ENCODE results near the gene GPR22.
A peak's percentile ranks its signal among the peaks of the same experiment; 100 is the strongest.

GPR22 gene, protein sequence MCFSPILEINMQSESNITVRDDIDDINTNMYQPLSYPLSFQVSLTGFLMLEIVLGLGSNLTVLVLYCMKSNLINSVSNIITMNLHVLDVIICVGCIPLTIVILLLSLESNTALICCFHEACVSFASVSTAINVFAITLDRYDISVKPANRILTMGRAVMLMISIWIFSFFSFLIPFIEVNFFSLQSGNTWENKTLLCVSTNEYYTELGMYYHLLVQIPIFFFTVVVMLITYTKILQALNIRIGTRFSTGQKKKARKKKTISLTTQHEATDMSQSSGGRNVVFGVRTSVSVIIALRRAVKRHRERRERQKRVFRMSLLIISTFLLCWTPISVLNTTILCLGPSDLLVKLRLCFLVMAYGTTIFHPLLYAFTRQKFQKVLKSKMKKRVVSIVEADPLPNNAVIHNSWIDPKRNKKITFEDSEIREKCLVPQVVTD

GRCh38 chr7:107469929-107470328 lies at the start of gene GPR22:
GPR22 (plus strand) TSS chr7:107470057; CDS start chr7:107474061, 4,004 bp downstream.
- no peak for DNase-seq (ENCODE audit: low read depth in 3 of 3)

DNA sequence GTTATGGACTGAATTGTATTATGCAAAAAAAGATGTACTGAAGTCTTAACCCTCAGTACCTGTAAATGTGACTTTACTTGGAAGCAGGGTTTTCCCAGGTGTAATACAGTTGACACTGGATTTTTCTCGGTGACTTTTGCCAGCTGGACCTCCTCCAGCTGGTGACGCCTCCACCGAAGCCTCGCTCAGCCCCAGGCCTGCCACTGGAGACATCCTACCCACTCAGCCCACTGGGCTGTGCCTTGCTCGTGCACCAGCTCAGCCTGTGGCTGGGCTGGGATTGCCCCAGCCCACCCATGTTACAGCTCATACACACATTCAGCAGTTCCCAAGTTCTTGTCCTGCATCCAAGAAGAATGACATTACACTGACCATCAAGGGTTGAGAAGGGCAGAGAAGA lies 42.4 kb upstream of the GPR22 start:
- no peak for DNase-seq (ENCODE audit: low read depth in 3 of 3)

DNA sequence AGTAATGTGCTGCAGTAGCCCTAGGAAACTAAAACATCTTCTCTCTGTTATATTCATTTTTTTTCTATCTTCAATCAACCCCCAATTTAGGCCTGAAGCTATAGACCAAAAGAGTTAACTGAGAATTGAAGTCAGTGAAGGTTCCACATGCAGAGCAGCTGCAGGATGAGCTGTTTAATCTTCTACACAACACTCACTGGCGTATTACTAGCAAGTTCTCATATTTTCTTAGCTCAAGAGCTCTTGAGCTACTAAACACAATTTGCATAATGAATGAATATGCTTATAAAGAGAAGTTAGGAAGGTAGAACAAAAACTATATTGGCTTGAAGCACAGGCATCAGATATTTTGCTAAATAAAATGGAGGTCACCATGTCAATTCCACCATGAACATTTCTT lies 41.2 kb upstream of the GPR22 start:
- DNase-seq (ENCODE audit: low read depth in 3 of 3): no peak

- DNase-seq (ENCODE audit: low read depth in 3 of 3): no peak
Observed at GRCh38 chr7:107430057-107430456, 39.8 kb upstream of the GPR22 start.

GRCh38 chr7:107432261-107432660 lies 37.6 kb upstream of the GPR22 start:
- no peak for DNase-seq (ENCODE audit: low read depth in 3 of 3)

DNA sequence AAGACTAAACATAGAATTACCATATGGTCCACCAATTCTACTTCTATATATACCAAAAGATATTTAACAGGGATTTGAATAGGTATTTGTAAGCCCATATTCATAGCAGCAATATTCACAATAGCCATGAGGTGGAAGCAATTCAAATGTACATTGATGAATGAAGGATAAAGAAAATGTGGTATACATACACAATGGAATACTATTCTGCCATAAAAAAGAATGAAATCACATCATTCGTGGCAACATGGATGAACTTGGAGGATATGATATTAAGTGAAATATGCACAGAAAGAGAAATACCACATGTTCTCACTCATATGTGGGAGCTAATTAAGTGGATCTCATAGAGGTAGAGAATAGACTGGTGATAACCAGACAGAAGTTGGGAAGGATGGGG lies 34.1 kb upstream of the GPR22 start:
- DNase-seq (ENCODE audit: low read depth in 3 of 3): no peak

- DNase-seq (ENCODE audit: low read depth in 3 of 3): no peak
Observed at GRCh38 chr7:107439025-107439424, 30.8 kb upstream of the GPR22 start.

DNA sequence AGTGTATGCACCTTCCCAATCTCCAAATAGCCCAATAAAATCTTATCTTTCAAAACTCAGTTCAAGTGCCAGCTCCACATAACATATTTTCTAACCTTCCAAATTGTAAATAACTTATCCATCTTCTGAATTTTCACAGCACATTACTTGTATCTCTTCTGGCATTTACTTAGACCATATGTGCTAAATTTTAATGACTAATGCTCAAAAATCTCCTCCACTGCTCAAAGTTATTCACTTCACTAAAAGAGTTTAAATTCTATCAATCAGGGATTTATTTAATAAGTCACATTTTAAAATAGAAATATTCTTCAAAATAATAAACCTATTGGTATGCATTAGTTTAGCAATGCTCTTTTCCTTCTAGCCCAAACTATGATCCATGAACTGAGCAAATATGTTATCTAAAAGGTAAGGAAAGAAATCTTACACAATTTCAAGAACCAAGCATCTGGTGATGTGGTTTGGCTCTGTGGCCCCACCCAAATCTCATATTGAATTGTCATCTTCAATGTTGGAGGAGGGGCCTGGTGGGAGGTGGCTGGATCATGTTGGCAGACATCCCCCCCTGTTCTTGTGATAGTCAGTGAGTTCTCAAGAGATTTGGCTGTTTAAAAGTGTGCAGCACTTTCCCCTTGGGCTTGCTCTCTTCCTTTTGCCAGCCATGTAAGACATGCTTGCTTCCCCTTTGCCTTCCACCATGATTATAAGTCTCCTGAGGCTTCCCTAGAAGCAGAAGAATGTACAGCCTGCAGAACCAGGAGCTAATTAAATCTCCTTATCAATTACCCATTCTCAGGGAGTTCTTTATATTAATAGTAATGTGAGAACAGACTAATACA lies 28.1 kb upstream of the GPR22 start:
- DNase-seq (ENCODE audit: low read depth in 3 of 3): no peak

DNA sequence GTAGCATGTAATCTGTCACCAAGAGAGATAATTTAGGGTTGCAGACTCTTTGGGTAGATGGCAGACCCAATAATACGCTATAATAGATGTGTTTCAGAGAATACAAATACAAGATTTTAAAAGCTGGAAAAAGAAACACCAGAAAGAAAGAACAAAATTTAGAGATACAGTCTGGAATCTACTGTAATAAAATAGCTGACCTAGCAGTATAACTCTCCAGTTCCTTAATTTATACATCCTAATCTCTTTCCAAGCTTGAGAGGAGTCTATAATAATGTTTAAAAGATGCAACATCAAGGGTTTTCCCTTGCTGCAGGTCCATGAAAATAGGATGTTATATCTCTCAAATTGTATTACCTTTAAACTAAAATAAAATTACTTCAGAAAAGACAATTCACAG lies 27.2 kb upstream of the GPR22 start:
- no peak for DNase-seq (ENCODE audit: low read depth in 3 of 3)

GRCh38 chr7:107446531-107446930 lies 23.3 kb upstream of the GPR22 start:
- DNase-seq (ENCODE audit: low read depth in 3 of 3): peak in 1 of 3 donors; percentile 14

- DNase-seq (ENCODE audit: low read depth in 3 of 3): no peak
Observed at GRCh38 chr7:107446988-107447387, 22.9 kb upstream of the GPR22 start.

DNA sequence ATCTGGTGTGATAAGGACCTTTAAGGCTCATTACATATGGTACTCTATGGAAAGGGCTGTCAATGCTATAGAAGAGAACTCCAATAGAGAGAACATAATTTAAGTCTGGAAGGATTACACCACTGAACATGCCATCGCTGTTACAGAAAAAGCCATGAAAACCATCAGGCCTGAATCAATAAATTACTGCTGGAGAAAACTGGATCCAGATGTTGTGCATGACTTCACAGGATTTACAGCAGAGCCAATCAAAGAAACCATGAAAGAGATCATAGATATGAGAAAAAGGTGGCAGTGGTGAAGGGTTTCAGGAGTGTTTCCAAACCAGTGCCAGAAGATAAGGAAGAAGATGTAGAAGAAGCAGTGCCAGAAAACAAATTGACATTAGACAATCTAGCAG lies 18.9 kb upstream of the GPR22 start:
- no peak for DNase-seq (ENCODE audit: low read depth in 3 of 3)

GRCh38 chr7:107453388-107453787 lies 16.5 kb upstream of the GPR22 start:
- DNase-seq (ENCODE audit: low read depth in 3 of 3): no peak

DNA sequence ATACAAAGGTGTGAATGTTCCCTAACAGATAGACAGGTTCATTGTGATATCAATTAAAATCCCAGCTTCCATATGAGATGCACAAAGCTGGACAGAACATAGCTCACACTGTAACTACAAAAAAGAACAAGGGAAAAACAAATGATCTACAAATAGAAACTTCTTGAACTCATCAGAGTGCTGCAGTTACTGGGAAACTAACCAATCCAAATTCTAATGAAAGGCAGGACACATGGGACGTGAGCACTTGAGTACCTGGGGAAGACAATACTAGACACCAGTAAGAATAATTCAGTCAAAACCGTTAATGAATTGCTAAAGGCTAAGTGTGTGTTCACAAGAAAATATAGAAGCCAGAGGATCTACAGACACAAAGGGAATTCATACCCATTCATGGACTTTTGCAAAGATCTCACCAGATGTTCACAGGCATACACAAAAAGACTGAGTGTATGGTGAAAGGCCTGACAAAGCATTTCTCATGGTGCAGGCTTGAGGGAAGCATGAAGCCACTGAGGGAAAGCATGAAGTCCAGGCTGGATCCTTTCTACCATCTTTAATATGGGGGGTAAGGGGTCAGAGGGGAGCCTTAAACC lies 7.8 kb upstream of the GPR22 start:
- DNase-seq (ENCODE audit: low read depth in 3 of 3): no peak

GRCh38 chr7:107463139-107464078 lies 6.4 kb upstream of the GPR22 start:
- DNase-seq (ENCODE audit: low read depth in 3 of 3): peak in 1 of 3 donors; percentile 16

- no peak for DNase-seq (ENCODE audit: low read depth in 3 of 3)
Observed at GRCh38 chr7:107464666-107465226, 5.1 kb upstream of the GPR22 start.

DNA sequence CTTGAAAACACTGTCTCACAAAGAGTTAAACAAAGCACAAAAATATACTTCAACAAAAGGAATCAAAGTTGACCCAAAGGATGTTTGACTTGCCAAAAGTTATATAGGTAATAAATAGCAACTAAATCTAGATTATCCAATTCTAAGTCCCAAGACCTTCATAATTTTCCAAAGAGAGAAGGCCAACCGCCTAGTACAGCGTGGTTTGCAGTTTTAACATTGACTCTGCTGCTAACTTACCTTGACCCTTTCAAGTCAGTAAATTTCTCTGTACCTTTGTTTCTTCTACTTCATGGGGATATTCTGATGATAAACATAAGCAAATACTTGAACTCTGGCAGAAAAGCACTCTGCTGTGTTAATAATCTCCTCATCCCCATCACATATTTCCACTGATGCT lies 1.9 kb upstream of the GPR22 start:
- no peak for DNase-seq (ENCODE audit: low read depth in 3 of 3)

GRCh38 chr7:107468824-107469223 lies 1.0 kb upstream of the GPR22 start:
- no peak for DNase-seq (ENCODE audit: low read depth in 3 of 3)

DNA sequence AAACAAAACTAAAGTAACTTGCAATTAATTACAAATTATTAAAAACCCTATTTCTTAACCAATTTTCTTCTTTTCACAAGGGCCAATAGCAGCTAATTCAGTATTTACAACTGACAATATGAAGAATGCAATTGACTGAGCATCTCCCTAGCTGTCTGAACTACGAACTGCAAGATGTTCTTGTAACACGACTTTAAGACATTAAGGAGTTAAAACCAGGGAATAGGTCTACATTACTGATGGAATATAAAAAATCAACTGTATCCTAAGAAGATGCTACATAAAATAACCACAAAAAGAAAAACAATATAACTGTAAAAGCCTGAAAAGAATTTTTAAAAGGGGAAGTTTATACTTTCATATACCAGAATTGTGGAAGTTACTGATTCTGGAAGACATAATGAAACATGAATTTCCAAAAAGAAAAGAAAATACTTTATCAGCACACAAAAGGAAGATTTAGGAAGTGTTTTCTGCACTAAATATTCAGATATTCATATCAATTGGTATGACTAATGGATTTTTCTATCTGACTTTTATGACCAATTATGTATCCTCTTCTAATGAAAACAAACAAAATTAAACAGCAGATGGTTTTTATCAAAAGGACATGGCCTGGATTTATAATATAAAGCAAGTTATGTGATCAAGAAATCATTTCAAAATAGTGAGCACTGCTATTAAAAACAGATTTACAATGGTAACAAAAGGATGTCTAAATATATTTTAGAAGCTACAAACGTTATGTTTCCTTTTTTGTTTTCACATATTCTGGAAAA lies 1.6 kb downstream of the GPR22 start:
- DNase-seq (ENCODE audit: low read depth in 3 of 3): no peak

- DNase-seq (ENCODE audit: low read depth in 3 of 3): no peak
Observed at GRCh38 chr7:107472116-107472515, 2.3 kb downstream of the GPR22 start.
